SK-N-SH (cell line): ENCODE measurements around the gene SRD5A2. TPM values are rescaled to one million over a fixed set of nuclear protein-coding genes. Genes with fewer than 3 reads are reported as not detected.

Source experiments
- CTCF ChIA-PET: fragments of 300-600, 350-600 bp; formaldehyde crosslinking; extraction: SDS; loops from one replicate; lab custom pipeline; 2021; lab: Yijun Ruan, JAX
- POLR2A ChIA-PET: fragments of 350-600 bp; sonication (Branson Sonifier 250); formaldehyde crosslinking; extraction: SDS; loops from one replicate; lab custom pipeline; 2020; ENCODE audit warnings: antibody characterized with exemption, inconsistent platforms; lab: Yijun Ruan, JAX
- DNase-seq: peaks from one replicate; pipeline ENCODE4 v3.0.0; 2012
- H2AFZ ChIP-seq: fragments of 200-600 bp; sonication (generic); 2 replicates; pipeline ENCODE4 v1.8.1; 2016; ENCODE audit warnings: antibody characterized with exemption, mild to moderate bottlenecking, low read depth
- H3F3A ChIP-seq: fragments of 200-600 bp; sonication (generic); replicated peaks from 2 replicates; pipeline ENCODE3; 2016; ENCODE audit warnings: antibody characterized with exemption, mild to moderate bottlenecking; ENCODE audit not compliant: insufficient read depth
- H3K27ac ChIP-seq, 2 experiments: fragments of 200-500 bp in 1 of 2; fragments of 200-600 bp in 1 of 2; sonication (Bioruptor generic) in 1 of 2; sonication (generic), shearing (Covaris generic) in 1 of 2; 2 replicates each; pipeline versions ENCODE4 v1.5.1 to v1.6.1; 2014 to 2016; ENCODE audit warnings: low read depth in 2 of 2, inconsistent platforms in 1 of 2, low read length in 1 of 2, mild to moderate bottlenecking in 1 of 2, mixed read lengths in 1 of 2
- H3K27me3 ChIP-seq: fragments of 200-600 bp; sonication (generic), shearing (Covaris generic); 2 replicates; pipeline ENCODE4 v1.6.1; 2016; ENCODE audit warnings: mixed run types; ENCODE audit not compliant: insufficient read depth
- H3K36me3 ChIP-seq, 2 experiments: fragments of 200-500 bp in 1 of 2; fragments of 200-600 bp in 1 of 2; sonication (Bioruptor generic) in 1 of 2; sonication (generic) in 1 of 2; replicated peaks in 1 of 2; 2 replicates each; pipeline versions ENCODE3 to v1.5.1; 2014 to 2016; ENCODE audit warnings: low read length in 1 of 2, mild to moderate bottlenecking in 1 of 2; ENCODE audit not compliant: insufficient read depth in 2 of 2, control insufficient read depth in 1 of 2
- H3K4me1 ChIP-seq, 2 experiments: fragments of 200-500 bp in 1 of 2; fragments of 200-600 bp in 1 of 2; sonication (Bioruptor generic) in 1 of 2; sonication (generic), shearing (Covaris generic) in 1 of 2; 2 replicates each; pipeline versions ENCODE4 v1.5.1 to v1.6.1; 2014 to 2016; ENCODE audit warnings: low read depth in 1 of 2, low read length in 1 of 2, mixed run types in 1 of 2; ENCODE audit not compliant: insufficient read depth in 2 of 2, control insufficient read depth in 1 of 2
- H3K4me2 ChIP-seq: fragments of 200-600 bp; sonication (generic), shearing (Covaris generic); 2 replicates; pipeline ENCODE4 v1.6.1; 2017; ENCODE audit warnings: mixed run types
- H3K4me3 ChIP-seq, 2 experiments: fragments of 200-500 bp in 1 of 2; fragments of 200-600 bp in 1 of 2; sonication (Bioruptor generic) in 1 of 2; sonication (generic), shearing (Covaris generic) in 1 of 2; 2 replicates each; pipeline versions ENCODE4 v1.5.1 to v1.8.1; 2014 to 2016; ENCODE audit warnings: low read depth in 2 of 2, inconsistent platforms in 1 of 2, low read length in 1 of 2, mild to moderate bottlenecking in 1 of 2, mixed read lengths in 1 of 2, moderate library complexity in 1 of 2
- H3K79me2 ChIP-seq: fragments of 200-600 bp; sonication (generic); 2 replicates; pipeline ENCODE4 v1.8.1; 2017; ENCODE audit warnings: mild to moderate bottlenecking; ENCODE audit not compliant: insufficient read depth
- H3K9ac ChIP-seq: fragments of 200-600 bp; sonication (generic); 2 replicates; pipeline ENCODE4 v1.6.1; 2017; ENCODE audit warnings: mixed run types
- H3K9me2 ChIP-seq: fragments of 200-600 bp; sonication (generic); 2 replicates; pipeline ENCODE4 v1.6.1; 2017; ENCODE audit warnings: mixed run types
- H3K9me3 ChIP-seq: fragments of 200-600 bp; sonication (generic); 2 replicates; pipeline ENCODE4 v1.6.1; 2017; ENCODE audit warnings: mixed run types, mild to moderate bottlenecking, moderate library complexity
- H4K20me1 ChIP-seq: fragments of 200-600 bp; sonication (generic); 2 replicates; pipeline ENCODE4 v1.6.1; 2017; ENCODE audit warnings: mild to moderate bottlenecking, mixed run types; ENCODE audit not compliant: insufficient read depth
- CHD2 ChIP-seq: fragments of 150-350 bp; IDR thresholded peaks from 2 replicates; pipeline ENCODE4 v1.6.1; 2018; ENCODE audit warnings: low read length; ENCODE audit not compliant: partially characterized antibody
- EZH2phosphoT487 ChIP-seq: fragments of 200-600 bp; sonication (generic); IDR thresholded peaks from 2 replicates; pipeline ENCODE4 v1.6.1; 2017; ENCODE audit warnings: low read depth, mixed run types, mild to moderate bottlenecking, antibody characterized with exemption, moderate library complexity, borderline replicate concordance
- FOXJ3 ChIP-seq: sonication (generic); formaldehyde crosslinking; IDR thresholded peaks from 2 replicates; pipeline ENCODE4 v1.5.1; 2020; ENCODE audit warnings: mild to moderate bottlenecking, missing genetic modification reagents
- GATA2 ChIP-seq: sonication (generic); formaldehyde crosslinking; IDR thresholded peaks from 2 replicates; pipeline ENCODE4 v1.5.0; 2020; ENCODE audit warnings: mild to moderate bottlenecking, missing genetic modification reagents
- MEF2A ChIP-seq: IDR thresholded peaks from 2 replicates; pipeline ENCODE4 v1.4.0; 2012; ENCODE audit warnings: low read depth, borderline replicate concordance
- MXI1 ChIP-seq: IDR thresholded peaks from 2 replicates; pipeline ENCODE4 v1.6.1; 2012; ENCODE audit warnings: mild to moderate bottlenecking, low read depth, low read length, improper control_type of control experiment
- NFIC ChIP-seq: IDR thresholded peaks from 2 replicates; pipeline ENCODE4 v1.4.0; 2012; ENCODE audit warnings: borderline replicate concordance
- POLR2AphosphoS5 ChIP-seq: IDR thresholded peaks from 2 replicates; pipeline ENCODE4 v1.6.1; 2012; ENCODE audit warnings: low read depth, low read length
- RAD21 ChIP-seq: IDR thresholded peaks from 2 replicates; pipeline ENCODE4 v1.6.1; 2012; ENCODE audit warnings: mild to moderate bottlenecking, low read length
- RCOR1 ChIP-seq: fragments of 150-350 bp; IDR thresholded peaks from 2 replicates; pipeline ENCODE4 v1.6.1; 2017; ENCODE audit warnings: antibody characterized with exemption, low read length
- REST ChIP-seq: IDR thresholded peaks from 2 replicates; pipeline ENCODE4 v1.6.1; 2012; ENCODE audit warnings: mild to moderate bottlenecking, low read depth, low read length, moderate library complexity
- RFX5 ChIP-seq: IDR thresholded peaks from 2 replicates; pipeline ENCODE4 v1.6.1; 2012; ENCODE audit warnings: mild to moderate bottlenecking, improper control_type of control experiment, low read length
- RXRA ChIP-seq: IDR thresholded peaks from 2 replicates; pipeline ENCODE4 v1.4.0; 2012; ENCODE audit warnings: low read depth, mild to moderate bottlenecking, borderline replicate concordance
- SIN3A ChIP-seq: IDR thresholded peaks from 2 replicates; pipeline ENCODE4 v1.6.1; 2012; ENCODE audit warnings: low read depth, mild to moderate bottlenecking, low read length, moderate library complexity, borderline replicate concordance
- TAF1 ChIP-seq: IDR thresholded peaks from 2 replicates; pipeline ENCODE4 v1.6.1; 2012; ENCODE audit warnings: low read depth, mild to moderate bottlenecking, low read length, moderate library complexity, borderline replicate concordance
- TCF12 ChIP-seq: IDR thresholded peaks from 2 replicates; pipeline ENCODE4 v1.4.0; 2012
- TEAD4 ChIP-seq: IDR thresholded peaks from 2 replicates; pipeline ENCODE4 v1.4.0; 2012; ENCODE audit warnings: mild to moderate bottlenecking, borderline replicate concordance; ENCODE audit not compliant: insufficient read depth
- USF2 ChIP-seq: fragments of 150-350 bp; IDR thresholded peaks from 2 replicates; pipeline ENCODE4 v1.6.1; 2017; ENCODE audit warnings: antibody characterized with exemption, low read length, low read depth, borderline replicate concordance
- polyA plus RNA-seq, 3 experiments: library from polyadenylated mRNA; depleted of rRNA; stranded (reverse); fragments of >200 nt; gene quantifications; 2 replicates each; pipeline ENCODE4 v1.2.3, GENCODE V29; 2012

The SRD5A2 gene
- polyA plus RNA-seq, 1 of the 3 experiments (the other 2 are of a cell fraction), result not detected

- TF ChIP-seq FOXJ3 (CRISPR knock-in tag) (no peak), TCF12 (no peak), RAD21 (no peak), POLR2AphosphoS5 (no peak), GATA2 (no peak), TAF1 (no peak), NFIC (no peak), RCOR1 (no peak), SIN3A (no peak), USF2 (no peak), RFX5 (no peak), MXI1 (no peak), EZH2phosphoT487 (no peak), RXRA (no peak), CHD2 (no peak), REST (no peak), TEAD4 (no peak), MEF2A (no peak)
- TF ChIP-seq, all 33 proteins: peak for 0
- DNase-seq, result no peak
- no peak overlapping the region for H3K4me3 ChIP-seq
- H3K36me3 ChIP-seq, result no peaks in the 10 kb centered on the region
- no peaks in the 10 kb centered on the region for H3K27me3 ChIP-seq
- no peak overlapping the region for H3K4me2 ChIP-seq
- H3K4me1 ChIP-seq, result no peaks in the 10 kb centered on the region
- ChIA-PET POLR2A (no interaction called here), CTCF (no interaction called here)
- H3K9me3 ChIP-seq, result peaks cover 14% of the 10 kb centered on the region; the same call in 1 of the 2 replicates
- H3F3A ChIP-seq, result no peaks in the 10 kb centered on the region
- H3K79me2 ChIP-seq, result no peaks in the 10 kb centered on the region
- no peak overlapping the region for H3K27ac ChIP-seq
- H3K9ac ChIP-seq, result no peak overlapping the region
- H4K20me1 ChIP-seq, result no peaks in the 10 kb centered on the region
- no peaks in the 10 kb centered on the region for H3K9me2 ChIP-seq
- no peak overlapping the region for H2AFZ ChIP-seq
Observed at GRCh38 chr2:31598694-31599093, 18.0 kb upstream of the SRD5A2 start.
